ENCODE data around the gene HTN3. TPM values are rescaled to one million over a fixed set of nuclear protein-coding genes. Genes with fewer than 3 reads are reported as not detected.

The HTN3 gene
- total RNA-seq, 1 donor from 2014 or later = not detected

GRCh38 chr4:70062000-70062399 is 33.7 kb downstream of the HTN3 start:
- no peak for TF ChIP-seq CTCF (IDR thresholded peaks at IDR 0.05; ENCODE audit: insufficient read depth, low read length, severe bottlenecking)
- Histone ChIP-seq H3K27me3 (ENCODE audit: control insufficient read depth, insufficient read depth, low read length) (no peaks in the 10 kb centered on the region), H3K36me3 (ENCODE audit: control insufficient read depth, insufficient read depth, low read length) (no peaks in the 10 kb centered on the region), H3K4me3 (ENCODE audit: low read depth, low read length) (no peak overlapping the region)
- DNase-seq (ENCODE audit: low read depth) (no peak), FAIRE-seq (no peak)

GRCh38 chr4:70080205-70080604 is 51.9 kb downstream of the HTN3 start:
- no peak for DNase-seq (ENCODE audit: low read depth)
- no peaks in the 10 kb centered on the region for H3K27me3 ChIP-seq (ENCODE audit: control insufficient read depth, insufficient read depth, low read length)
- FAIRE-seq = no peak

More at GRCh38 chr4:70080205-70080604, 51.9 kb downstream of the HTN3 start:
- TF ChIP-seq CTCF (IDR thresholded peaks at IDR 0.05; ENCODE audit: insufficient read depth, low read length, severe bottlenecking) = no peak
- no peak overlapping the region for H3K4me3 ChIP-seq (ENCODE audit: low read depth, low read length)
- no peaks in the 10 kb centered on the region for H3K36me3 ChIP-seq (ENCODE audit: control insufficient read depth, insufficient read depth, low read length)

Other genes starting within 250 kb of the HTN3 start
- gene SULT1E1, start 168.3 kb upstream of the HTN3 start, total RNA-seq = 1.1 and 5.5 TPM in 2 replicates
- gene CSN1S1, start 97.4 kb upstream of the HTN3 start, total RNA-seq = not detected in 2 replicates
- gene CSN2, start 62.7 kb upstream of the HTN3 start, total RNA-seq = not detected in 2 replicates
- not detected in 2 replicates for gene STATH, start 32.5 kb upstream of the HTN3 start, total RNA-seq
- gene HTN1, start 22.0 kb downstream of the HTN3 start, total RNA-seq = not detected in 2 replicates
- not detected in 2 replicates for gene PRR27, start 125.8 kb downstream of the HTN3 start, total RNA-seq
- gene ODAM, start 167.3 kb downstream of the HTN3 start, total RNA-seq = not detected in 2 replicates
- not detected in 2 replicates for gene FDCSP, start 197.7 kb downstream of the HTN3 start, total RNA-seq
- not detected in 2 replicates for gene CSN3, start 214.1 kb downstream of the HTN3 start, total RNA-seq

Measured in bronchial epithelial cell (primary cell).